RWPE2 (cell line): ENCODE data around the gene MADD.

Experiments used
- ATAC-seq: fragments of 200-7000 bp; cut with Tn5 transposase; 3 replicates; pipeline ENCODE4 v1.9.1; 2021; ENCODE audit warnings: low read depth
- DNase-seq: peaks from one replicate; pipeline ENCODE4 v3.0.0-alpha.2; 2020; ENCODE audit warnings: low spot score
- H3K27ac ChIP-seq: fragments of 450-650 bp; 2 replicates; pipeline ENCODE4 v1.5.1; 2017; ENCODE audit warnings: mild to moderate bottlenecking; ENCODE audit not compliant: poor library complexity, severe bottlenecking
- H3K27me3 ChIP-seq: fragments of 250-450 bp; sonication (Bioruptor Pico); 2 replicates; pipeline ENCODE4 v1.5.1; 2021; ENCODE audit warnings: mild to moderate bottlenecking, moderate library complexity; ENCODE audit not compliant: insufficient read depth, poor library complexity, severe bottlenecking
- H3K36me3 ChIP-seq: fragments of 250-450 bp; sonication (Bioruptor Pico); 2 replicates; pipeline ENCODE4 v1.5.1; 2020; ENCODE audit warnings: low read depth, mild to moderate bottlenecking, moderate library complexity
- H3K4me1 ChIP-seq: fragments of 250-450 bp; sonication (Bioruptor Pico); 2 replicates; pipeline ENCODE4 v1.5.1; 2021; ENCODE audit warnings: mild to moderate bottlenecking, moderate library complexity; ENCODE audit not compliant: insufficient read depth, poor library complexity, severe bottlenecking
- H3K4me3 ChIP-seq: fragments of 250-450 bp; sonication (Bioruptor Pico); 2 replicates; pipeline ENCODE4 v1.5.1; 2021; ENCODE audit warnings: mild to moderate bottlenecking, moderate library complexity; ENCODE audit not compliant: severe bottlenecking
- H3K9me3 ChIP-seq: fragments of 250-450 bp; sonication (Bioruptor Pico); 2 replicates; pipeline ENCODE4 v1.5.1; 2021; ENCODE audit warnings: mild to moderate bottlenecking, moderate library complexity; ENCODE audit not compliant: severe bottlenecking
- CTCF ChIP-seq: fragments of 450-650 bp; IDR thresholded peaks from one replicate; pipeline ENCODE4 v1.5.1; 2017; ENCODE audit warnings: mild to moderate bottlenecking, moderate library complexity; ENCODE audit not compliant: poor library complexity, severe bottlenecking

Gene MADD

GRCh38 chr11:47267876-47268275 is 2.1 kb upstream of the MADD start:
- Histone ChIP-seq H3K9me3 (no peaks in the 10 kb centered on the region), H3K4me3 (no peak overlapping the region), H3K4me1 (peaks cover 17% of the 10 kb centered on the region), H3K27me3 (no peaks in the 10 kb centered on the region), H3K27ac (peak overlapping the region; percentile 73), H3K36me3 (no peaks in the 10 kb centered on the region)
- no peak for TF ChIP-seq CTCF
- DNase-seq (no peak), ATAC-seq (no peak)

GRCh38 chr11:47268448-47269001 is 1.4 kb upstream of the MADD start:
- Histone ChIP-seq H3K4me1 (peaks cover 17% of the 10 kb centered on the region), H3K27ac (peak overlapping the region; percentile 73), H3K27me3 (no peaks in the 10 kb centered on the region), H3K36me3 (no peaks in the 10 kb centered on the region), H3K4me3 (no peak overlapping the region), H3K9me3 (no peaks in the 10 kb centered on the region)
- TF ChIP-seq CTCF, result no peak
- no peak for ATAC-seq
- DNase-seq, result no peak

DNA sequence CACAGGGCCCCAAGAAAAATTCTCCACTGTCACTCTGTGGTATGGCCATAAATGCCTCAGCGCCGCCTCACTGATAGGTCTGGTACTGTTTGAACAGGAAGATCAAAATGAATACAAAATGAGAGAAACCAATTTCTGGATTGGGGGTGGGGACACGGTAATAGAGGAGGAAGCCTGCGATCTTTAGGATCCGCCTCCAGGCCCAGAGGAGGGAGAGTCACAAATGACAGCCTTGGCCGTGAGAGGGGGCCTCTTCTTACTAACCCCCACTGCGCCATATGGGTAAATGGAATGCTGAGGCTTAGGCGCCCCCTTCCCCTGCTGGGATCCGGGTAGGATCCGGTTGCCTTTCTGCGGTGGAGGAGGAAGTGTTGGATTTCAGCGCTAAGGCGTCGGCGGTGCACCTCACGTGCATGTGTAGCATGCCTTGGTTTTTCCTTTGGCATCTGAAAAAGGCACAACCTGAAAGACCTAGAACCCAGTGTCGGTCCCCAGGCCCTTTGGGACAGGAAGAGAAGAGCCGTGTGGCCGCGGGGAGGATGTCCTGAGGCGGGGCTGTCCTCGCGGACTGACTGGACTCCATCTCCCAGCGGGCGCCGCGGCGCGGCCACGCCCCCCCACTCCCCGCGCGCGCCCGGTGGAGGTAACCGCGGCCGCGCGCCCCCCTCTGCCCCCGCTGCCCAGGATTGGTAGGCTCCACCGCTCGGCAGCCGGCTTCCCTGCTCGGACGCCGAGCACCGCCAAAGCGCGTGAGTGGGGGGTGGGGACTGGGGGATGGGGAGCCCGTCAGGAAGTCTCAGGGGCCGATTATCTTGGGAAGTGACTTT is 718 bp upstream of the MADD start:
- TF ChIP-seq CTCF, result no peak
- peaks cover 17% of the 10 kb centered on the region for H3K4me1 ChIP-seq
- no peaks in the 10 kb centered on the region for H3K9me3 ChIP-seq
- H3K4me3 ChIP-seq, result peak overlapping the region; percentile 74
- H3K27me3 ChIP-seq, result no peaks in the 10 kb centered on the region
- DNase-seq (peak; percentile 88), ATAC-seq (peak; percentile 65)
- H3K27ac ChIP-seq, result peak overlapping the region; percentile 73
- no peaks in the 10 kb centered on the region; the same call in 1 of the 2 replicates for H3K36me3 ChIP-seq

GRCh38 chr11:47270331-47271271 is 668 bp downstream of the MADD start:
- peak overlapping the region; percentile 73 for H3K27ac ChIP-seq
- TF ChIP-seq CTCF, result peak; percentile 21
- peaks cover 8% of the 10 kb centered on the region for H3K4me1 ChIP-seq
- DNase-seq, result no peak
- H3K9me3 ChIP-seq, result no peaks in the 10 kb centered on the region
- H3K4me3 ChIP-seq, result peak overlapping the region; percentile 74
- no peaks in the 10 kb centered on the region for H3K27me3 ChIP-seq
- ATAC-seq, result no peak; the same call in 2 of the 3 replicates
- H3K36me3 ChIP-seq, result peaks cover 8% of the 10 kb centered on the region
